SK-N-MC (cell line): Measurements from ENCODE around the gene ZBTB7C.
A peak's percentile ranks its signal among the peaks of the same experiment; 100 is the strongest.

ENCODE experiments used
- DNase-seq: peaks from one replicate; pipeline ENCODE4 v3.0.0-alpha.2; 2011; ENCODE audit warnings: low read depth, low spot score
- H3K27ac ChIP-seq: fragments of 200-600 bp; sonication (generic); 2 replicates; pipeline ENCODE4 v1.5.1; 2016; ENCODE audit warnings: mixed run types
- H3K36me3 ChIP-seq: fragments of 200-600 bp; sonication (generic); 2 replicates; pipeline ENCODE4 v1.6.1; 2017; ENCODE audit warnings: antibody characterized with exemption, low read length, mixed read lengths; ENCODE audit not compliant: insufficient read depth
- H3K4me3 ChIP-seq: fragments of 200-600 bp; sonication (generic); 2 replicates; pipeline ENCODE4 v1.5.1; 2016
- H3K9ac ChIP-seq: fragments of 200-600 bp; sonication (generic); 2 replicates; pipeline ENCODE4 v1.8.0; 2017; ENCODE audit warnings: mixed run types, mixed read lengths; ENCODE audit not compliant: insufficient read length
- H3K9me3 ChIP-seq: fragments of 200-600 bp; sonication (generic); 2 replicates; pipeline ENCODE4 v1.6.1; 2017; ENCODE audit warnings: low read depth, mild to moderate bottlenecking, antibody characterized with exemption, low read length, moderate library complexity, mixed read lengths
- EZH2 ChIP-seq: fragments of 200-600 bp; sonication (generic); IDR thresholded peaks from one replicate; pipeline ENCODE4 v1.6.1; 2017; ENCODE audit warnings: antibody characterized with exemption
- FOXP2 ChIP-seq: optimal IDR thresholded peaks from 2 replicates; pipeline ENCODE3; 2011; ENCODE audit warnings: mild to moderate bottlenecking, moderate library complexity; ENCODE audit not compliant: insufficient read depth; ENCODE audit errors: extremely low read length, control extremely low read depth
- POLR2AphosphoS5 ChIP-seq: IDR thresholded peaks from 2 replicates; pipeline ENCODE4 v1.6.1; 2012; ENCODE audit warnings: mild to moderate bottlenecking, low read depth, low read length, borderline replicate concordance

ZBTB7C gene

GRCh38 chr18:48024881-48025660 is 384.1 kb downstream of the ZBTB7C start:
- no peak overlapping the region for H3K9ac ChIP-seq
- TF ChIP-seq POLR2AphosphoS5 (no peak), EZH2 (no peak), FOXP2 (no peak)
- H3K4me3 ChIP-seq = no peak overlapping the region
- no peak overlapping the region for H3K27ac ChIP-seq
- DNase-seq = no peak
- H3K9me3 ChIP-seq = no peaks in the 10 kb centered on the region
- H3K36me3 ChIP-seq = no peaks in the 10 kb centered on the region

- Histone ChIP-seq H3K4me3 (no peak overlapping the region), H3K9ac (no peak overlapping the region), H3K36me3 (no peaks in the 10 kb centered on the region), H3K27ac (no peak overlapping the region), H3K9me3 (no peaks in the 10 kb centered on the region)
- DNase-seq = no peak
- TF ChIP-seq FOXP2 (no peak), EZH2 (no peak), POLR2AphosphoS5 (no peak)
Observed at GRCh38 chr18:48024009-48024512, 385.1 kb downstream of the ZBTB7C start.

- TF ChIP-seq FOXP2 = no peak
- TF ChIP-seq POLR2AphosphoS5 = no peak
- no peak for TF ChIP-seq EZH2
- peak; percentile 58 for DNase-seq
- H3K9me3 ChIP-seq = no peaks in the 10 kb centered on the region
- H3K36me3 ChIP-seq = no peaks in the 10 kb centered on the region
- no peak overlapping the region for H3K4me3 ChIP-seq
- H3K27ac ChIP-seq = peak overlapping the region; percentile 49; the same call in 1 of the 2 replicates
- no peak overlapping the region for H3K9ac ChIP-seq
Observed at GRCh38 chr18:48023334-48024008, 385.7 kb downstream of the ZBTB7C start.

- no peaks in the 10 kb centered on the region for H3K9me3 ChIP-seq
- no peak overlapping the region for H3K4me3 ChIP-seq
- peak; percentile 56 for DNase-seq
- H3K9ac ChIP-seq = no peak overlapping the region
- no peaks in the 10 kb centered on the region for H3K36me3 ChIP-seq
- peak overlapping the region; percentile 49; the same call in 1 of the 2 replicates for H3K27ac ChIP-seq
- TF ChIP-seq FOXP2 (no peak), POLR2AphosphoS5 (no peak), EZH2 (no peak)
Observed at GRCh38 chr18:48022531-48023329, 386.5 kb downstream of the ZBTB7C start.

GRCh38 chr18:48022021-48022420 is 387.2 kb downstream of the ZBTB7C start:
- no peaks in the 10 kb centered on the region for H3K36me3 ChIP-seq

GRCh38 chr18:48021273-48021914 is 387.8 kb downstream of the ZBTB7C start:
- no peak for DNase-seq
- TF ChIP-seq EZH2 = no peak
- TF ChIP-seq POLR2AphosphoS5 = no peak
- no peak for TF ChIP-seq FOXP2
- Histone ChIP-seq H3K9me3 (no peaks in the 10 kb centered on the region), H3K9ac (no peak overlapping the region), H3K36me3 (no peaks in the 10 kb centered on the region), H3K4me3 (no peak overlapping the region), H3K27ac (no peak overlapping the region)

More at GRCh38 chr18:48022021-48022420, 387.2 kb downstream of the ZBTB7C start:
- TF ChIP-seq POLR2AphosphoS5 (no peak), EZH2 (no peak), FOXP2 (no peak)
- no peak for DNase-seq
- H3K4me3 ChIP-seq = no peak overlapping the region
- no peaks in the 10 kb centered on the region for H3K9me3 ChIP-seq
- H3K9ac ChIP-seq = no peak overlapping the region
- no peak overlapping the region for H3K27ac ChIP-seq

- no peaks in the 10 kb centered on the region for H3K9me3 ChIP-seq
- no peaks in the 10 kb centered on the region for H3K36me3 ChIP-seq
- no peak overlapping the region for H3K9ac ChIP-seq
- TF ChIP-seq EZH2 = no peak
- no peak for TF ChIP-seq POLR2AphosphoS5
- no peak for TF ChIP-seq FOXP2
- no peak for DNase-seq
- no peak overlapping the region for H3K4me3 ChIP-seq
- H3K27ac ChIP-seq = no peak overlapping the region
Observed at GRCh38 chr18:48020337-48021250, 388.6 kb downstream of the ZBTB7C start.
